ENCODE data around the gene GDPD5. TPM values are rescaled to one million over a fixed set of nuclear protein-coding genes. Genes with fewer than 3 reads are reported as not detected.
A peak's percentile ranks its signal among the peaks of the same experiment; 100 is the strongest.

Gene GDPD5
- total RNA-seq, 1 donor from 2014 or later = 7.8 TPM

- Histone ChIP-seq H3K4me1 (ENCODE audit: control insufficient read depth in 3 of 3, insufficient read depth in 3 of 3, low read length in 3 of 3) (peaks cover 22 to 27% (median 23%) of the 10 kb centered on the region in 3 donors), H3K36me3 (ENCODE audit: control insufficient read depth in 3 of 3, insufficient read depth in 3 of 3, low read length in 3 of 3) (no peaks in the 10 kb centered on the region), H3K9ac (ENCODE audit: low read depth in 1 of 3, low read length in 3 of 3) (peak overlapping the region in 2 of 3 donors; percentile 30 to 55), H3K27ac (ENCODE audit: low read depth, low read length) (no peak overlapping the region), H3K27me3 (ENCODE audit: control insufficient read depth in 3 of 3, insufficient read depth in 3 of 3, low read length in 3 of 3) (no peaks in the 10 kb centered on the region), H3K9me3 (ENCODE audit: control insufficient read depth in 3 of 3, low read length in 3 of 3) (no peaks in the 10 kb centered on the region), H3K4me3 (ENCODE audit: low read length in 3 of 3) (peak overlapping the region; percentile 61 to 83 (median 69))
Measured at GRCh38 chr11:75526192-75526541, 426 bp upstream of the GDPD5 start.

- Histone ChIP-seq H3K9ac (ENCODE audit: low read depth in 1 of 3, low read length in 3 of 3) (peak overlapping the region; percentile 65 to 88 (median 79)), H3K4me1 (ENCODE audit: control insufficient read depth in 3 of 3, insufficient read depth in 3 of 3, low read length in 3 of 3) (peaks cover 33 to 40% (median 35%) of the 10 kb centered on the region in 3 donors), H3K36me3 (ENCODE audit: control insufficient read depth in 3 of 3, insufficient read depth in 3 of 3, low read length in 3 of 3) (no peaks in the 10 kb centered on the region), H3K27ac (ENCODE audit: low read depth, low read length) (no peak overlapping the region), H3K27me3 (ENCODE audit: control insufficient read depth in 3 of 3, insufficient read depth in 3 of 3, low read length in 3 of 3) (no peaks in the 10 kb centered on the region), H3K4me3 (ENCODE audit: low read length in 3 of 3) (peak overlapping the region; percentile 75 to 85 (median 83)), H3K9me3 (ENCODE audit: control insufficient read depth in 3 of 3, low read length in 3 of 3) (no peaks in the 10 kb centered on the region)
Measured at GRCh38 chr11:75524665-75525432, 892 bp downstream of the GDPD5 start.

GRCh38 chr11:75523811-75524664 is 1.7 kb downstream of the GDPD5 start:
- Histone ChIP-seq H3K4me3 (ENCODE audit: low read length in 3 of 3) (peak overlapping the region; percentile 75 to 85 (median 83)), H3K27ac (ENCODE audit: low read depth, low read length) (no peak overlapping the region), H3K36me3 (ENCODE audit: control insufficient read depth in 3 of 3, insufficient read depth in 3 of 3, low read length in 3 of 3) (no peaks in the 10 kb centered on the region), H3K4me1 (ENCODE audit: control insufficient read depth in 3 of 3, insufficient read depth in 3 of 3, low read length in 3 of 3) (peaks cover 38 to 49% (median 41%) of the 10 kb centered on the region in 3 donors), H3K9ac (ENCODE audit: low read depth in 1 of 3, low read length in 3 of 3) (peak overlapping the region; percentile 22 to 88 (median 65)), H3K9me3 (ENCODE audit: control insufficient read depth in 3 of 3, low read length in 3 of 3) (no peaks in the 10 kb centered on the region), H3K27me3 (ENCODE audit: control insufficient read depth in 3 of 3, insufficient read depth in 3 of 3, low read length in 3 of 3) (no peaks in the 10 kb centered on the region)

DNA sequence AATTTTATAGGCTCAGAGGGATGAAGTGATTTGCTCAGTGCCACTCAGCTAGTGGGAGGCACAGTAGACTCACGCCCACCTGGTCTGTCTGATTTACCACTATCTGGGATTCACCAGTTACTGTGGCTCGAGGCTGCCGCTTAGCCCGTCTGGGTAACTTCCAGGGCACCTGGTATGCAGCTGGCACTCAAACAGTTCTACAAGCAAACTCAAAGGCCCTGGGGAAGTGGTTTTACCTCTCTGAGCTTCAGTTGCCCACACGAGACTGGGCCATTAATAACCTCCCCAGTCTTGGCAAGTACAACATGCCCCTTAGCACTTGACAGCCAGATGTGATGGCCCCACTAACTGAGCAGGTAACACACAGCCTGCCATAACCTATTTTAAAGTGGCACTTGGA is 2.6 kb downstream of the GDPD5 start:
- no peaks in the 10 kb centered on the region for H3K9me3 ChIP-seq (ENCODE audit: control insufficient read depth in 3 of 3, low read length in 3 of 3)
- H3K4me1 ChIP-seq (ENCODE audit: control insufficient read depth in 3 of 3, insufficient read depth in 3 of 3, low read length in 3 of 3) = peaks cover 38 to 50% (median 43%) of the 10 kb centered on the region in 3 donors
- no peak overlapping the region for H3K9ac ChIP-seq (ENCODE audit: low read depth in 1 of 3, low read length in 3 of 3)
- H3K27ac ChIP-seq (ENCODE audit: low read depth, low read length) = no peak overlapping the region
- H3K4me3 ChIP-seq (ENCODE audit: low read length in 3 of 3) = no peak overlapping the region
- no peaks in the 10 kb centered on the region for H3K36me3 ChIP-seq (ENCODE audit: control insufficient read depth in 3 of 3, insufficient read depth in 3 of 3, low read length in 3 of 3)
- H3K27me3 ChIP-seq (ENCODE audit: control insufficient read depth in 3 of 3, insufficient read depth in 3 of 3, low read length in 3 of 3) = no peaks in the 10 kb centered on the region

DNA sequence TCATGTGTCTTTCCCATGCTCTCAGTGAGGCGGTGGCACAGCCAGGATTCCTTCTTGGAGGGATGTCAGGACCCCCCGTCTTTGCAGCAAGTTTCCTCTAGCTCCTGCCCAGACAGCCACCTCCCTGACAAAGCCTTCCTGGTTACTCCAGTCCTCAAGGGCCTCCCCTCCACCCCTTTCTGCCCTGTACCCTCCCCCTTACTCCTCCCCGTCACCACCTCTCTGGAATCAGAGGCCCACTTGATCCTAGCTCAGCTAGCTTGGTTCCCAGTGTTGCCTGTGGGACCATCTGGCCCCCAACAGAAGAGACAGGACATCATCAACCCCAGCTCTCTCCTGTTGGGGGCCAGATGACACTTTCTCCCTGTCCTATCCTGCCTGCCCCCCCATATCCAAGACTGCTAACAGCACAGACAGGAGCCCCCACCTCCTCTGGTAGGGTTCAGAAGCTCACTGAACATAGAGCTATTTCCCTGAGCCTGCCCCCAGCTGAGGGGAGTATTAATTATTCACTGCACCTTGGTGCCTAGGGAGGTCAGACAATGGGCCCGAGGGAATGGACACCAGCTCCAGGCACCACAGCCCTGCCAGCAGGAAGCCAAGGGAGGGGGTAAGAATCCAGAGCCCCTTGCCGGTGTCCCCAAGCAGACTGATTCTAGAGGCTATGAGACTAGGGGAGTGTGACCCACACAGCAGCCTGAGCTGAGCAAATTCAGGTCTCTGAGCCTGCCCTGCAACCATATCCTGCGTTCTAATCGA is 3.3 kb downstream of the GDPD5 start:
- peak overlapping the region in 1 of 3 donors; percentile 33 for H3K9ac ChIP-seq (ENCODE audit: low read depth in 1 of 3, low read length in 3 of 3)
- no peaks in the 10 kb centered on the region for H3K9me3 ChIP-seq (ENCODE audit: control insufficient read depth in 3 of 3, low read length in 3 of 3)
- no peak overlapping the region for H3K4me3 ChIP-seq (ENCODE audit: low read length in 3 of 3)
- no peaks in the 10 kb centered on the region for H3K27me3 ChIP-seq (ENCODE audit: control insufficient read depth in 3 of 3, insufficient read depth in 3 of 3, low read length in 3 of 3)
- no peak overlapping the region for H3K27ac ChIP-seq (ENCODE audit: low read depth, low read length)
- no peaks in the 10 kb centered on the region for H3K36me3 ChIP-seq (ENCODE audit: control insufficient read depth in 3 of 3, insufficient read depth in 3 of 3, low read length in 3 of 3)
- peaks cover 38 to 50% (median 43%) of the 10 kb centered on the region in 3 donors for H3K4me1 ChIP-seq (ENCODE audit: control insufficient read depth in 3 of 3, insufficient read depth in 3 of 3, low read length in 3 of 3)

GRCh38 chr11:75520688-75521087 is 5.1 kb downstream of the GDPD5 start:
- Histone ChIP-seq H3K9me3 (ENCODE audit: control insufficient read depth in 3 of 3, low read length in 3 of 3) (no peaks in the 10 kb centered on the region), H3K36me3 (ENCODE audit: control insufficient read depth in 3 of 3, insufficient read depth in 3 of 3, low read length in 3 of 3) (no peaks in the 10 kb centered on the region), H3K9ac (ENCODE audit: low read depth in 1 of 3, low read length in 3 of 3) (peak overlapping the region in 2 of 3 donors; percentile 33 to 54), H3K27ac (ENCODE audit: low read depth, low read length) (no peak overlapping the region), H3K4me1 (ENCODE audit: control insufficient read depth in 3 of 3, insufficient read depth in 3 of 3, low read length in 3 of 3) (peaks cover 38 to 50% (median 43%) of the 10 kb centered on the region in 3 donors), H3K27me3 (ENCODE audit: control insufficient read depth in 3 of 3, insufficient read depth in 3 of 3, low read length in 3 of 3) (no peaks in the 10 kb centered on the region), H3K4me3 (ENCODE audit: low read length in 3 of 3) (no peak overlapping the region)

- Histone ChIP-seq H3K4me3 (ENCODE audit: low read length in 3 of 3) (no peak overlapping the region), H3K27me3 (ENCODE audit: control insufficient read depth in 3 of 3, insufficient read depth in 3 of 3, low read length in 3 of 3) (no peaks in the 10 kb centered on the region), H3K27ac (ENCODE audit: low read depth, low read length) (no peak overlapping the region), H3K9me3 (ENCODE audit: control insufficient read depth in 3 of 3, low read length in 3 of 3) (no peaks in the 10 kb centered on the region), H3K4me1 (ENCODE audit: control insufficient read depth in 3 of 3, insufficient read depth in 3 of 3, low read length in 3 of 3) (peaks cover 30 to 37% (median 33%) of the 10 kb centered on the region in 3 donors), H3K36me3 (ENCODE audit: control insufficient read depth in 3 of 3, insufficient read depth in 3 of 3, low read length in 3 of 3) (no peaks in the 10 kb centered on the region), H3K9ac (ENCODE audit: low read depth in 1 of 3, low read length in 3 of 3) (peak overlapping the region in 1 of 3 donors; percentile 12)
Measured at GRCh38 chr11:75518771-75519653, 6.7 kb downstream of the GDPD5 start.

GRCh38 chr11:75518204-75518549 is 7.6 kb downstream of the GDPD5 start:
- H3K36me3 ChIP-seq (ENCODE audit: control insufficient read depth in 3 of 3, insufficient read depth in 3 of 3, low read length in 3 of 3) = no peaks in the 10 kb centered on the region
- peaks cover 23 to 31% (median 29%) of the 10 kb centered on the region in 3 donors for H3K4me1 ChIP-seq (ENCODE audit: control insufficient read depth in 3 of 3, insufficient read depth in 3 of 3, low read length in 3 of 3)
- H3K4me3 ChIP-seq (ENCODE audit: low read length in 3 of 3) = no peak overlapping the region
- H3K27ac ChIP-seq (ENCODE audit: low read depth, low read length) = no peak overlapping the region
- H3K9ac ChIP-seq (ENCODE audit: low read depth in 1 of 3, low read length in 3 of 3) = no peak overlapping the region
- no peaks in the 10 kb centered on the region for H3K9me3 ChIP-seq (ENCODE audit: control insufficient read depth in 3 of 3, low read length in 3 of 3)
- H3K27me3 ChIP-seq (ENCODE audit: control insufficient read depth in 3 of 3, insufficient read depth in 3 of 3, low read length in 3 of 3) = no peaks in the 10 kb centered on the region

- Histone ChIP-seq H3K27ac (ENCODE audit: low read depth, low read length) (no peak overlapping the region), H3K4me3 (ENCODE audit: low read length in 3 of 3) (no peak overlapping the region), H3K4me1 (ENCODE audit: control insufficient read depth in 3 of 3, insufficient read depth in 3 of 3, low read length in 3 of 3) (peaks cover 19 to 27% (median 24%) of the 10 kb centered on the region in 3 donors), H3K27me3 (ENCODE audit: control insufficient read depth in 3 of 3, insufficient read depth in 3 of 3, low read length in 3 of 3) (no peaks in the 10 kb centered on the region), H3K36me3 (ENCODE audit: control insufficient read depth in 3 of 3, insufficient read depth in 3 of 3, low read length in 3 of 3) (no peaks in the 10 kb centered on the region), H3K9me3 (ENCODE audit: control insufficient read depth in 3 of 3, low read length in 3 of 3) (no peaks in the 10 kb centered on the region), H3K9ac (ENCODE audit: low read depth in 1 of 3, low read length in 3 of 3) (no peak overlapping the region)
Measured at GRCh38 chr11:75516886-75517285, 8.9 kb downstream of the GDPD5 start.
